KG1 (cell line): ENCODE data around the gene FAM3A.

Experiments
- DNase-seq: peaks from one replicate; lab custom pipeline; 2025; lab: John Stamatoyannopoulos, UW

FAM3A gene

GRCh38 chrX:154534526-154535322, 18.7 kb upstream of the FAM3A start:
- DNase-seq: peak; percentile 12

- no peak for DNase-seq
Measured at GRCh38 chrX:154532690-154533089, 16.7 kb upstream of the FAM3A start.

- no peak for DNase-seq
Measured at GRCh38 chrX:154531626-154532025, 15.6 kb upstream of the FAM3A start.

- no peak for DNase-seq
Measured at GRCh38 chrX:154530286-154530685, 14.3 kb upstream of the FAM3A start.

- no peak for DNase-seq
Measured at GRCh38 chrX:154529206-154529612, 13.2 kb upstream of the FAM3A start.

- peak; percentile 8 for DNase-seq
Measured at GRCh38 chrX:154526901-154527675, 11.1 kb upstream of the FAM3A start.

GRCh38 chrX:154525606-154526490, 9.8 kb upstream of the FAM3A start:
- DNase-seq: no peak

- DNase-seq: no peak
Measured at GRCh38 chrX:154519389-154519788, 3.4 kb upstream of the FAM3A start.

GRCh38 chrX:154517101-154517781, 1.2 kb upstream of the FAM3A start:
- DNase-seq: no peak

GRCh38 chrX:154516656-154517100, 646 bp upstream of the FAM3A start:
- DNase-seq: no peak

GRCh38 chrX:154515090-154515965, 704 bp downstream of the FAM3A start:
- peak; percentile 1 for DNase-seq

GRCh38 chrX:154513716-154514115, 2.3 kb downstream of the FAM3A start:
- DNase-seq: no peak

GRCh38 chrX:154512879-154513553, 3.0 kb downstream of the FAM3A start:
- no peak for DNase-seq

GRCh38 chrX:154511761-154512160, 4.3 kb downstream of the FAM3A start:
- DNase-seq: no peak

GRCh38 chrX:154509455-154509854, 6.6 kb downstream of the FAM3A start:
- no peak for DNase-seq

GRCh38 chrX:154508384-154508745, 7.7 kb downstream of the FAM3A start:
- DNase-seq: no peak

GRCh38 chrX:154507673-154508383, 8.2 kb downstream of the FAM3A start:
- DNase-seq: no peak

GRCh38 chrX:154506483-154507332, 9.3 kb downstream of the FAM3A start:
- no peak for DNase-seq

GRCh38 chrX:154505734-154506133, 10.3 kb downstream of the FAM3A start:
- no peak for DNase-seq
